ENCODE data around the gene PRM1.
"Not testable (repeated sequence)": the region's sequence is repeated elsewhere in the genome, so short reads cannot be mapped to it uniquely, and the experiment has no call there.

Gene PRM1

DNA sequence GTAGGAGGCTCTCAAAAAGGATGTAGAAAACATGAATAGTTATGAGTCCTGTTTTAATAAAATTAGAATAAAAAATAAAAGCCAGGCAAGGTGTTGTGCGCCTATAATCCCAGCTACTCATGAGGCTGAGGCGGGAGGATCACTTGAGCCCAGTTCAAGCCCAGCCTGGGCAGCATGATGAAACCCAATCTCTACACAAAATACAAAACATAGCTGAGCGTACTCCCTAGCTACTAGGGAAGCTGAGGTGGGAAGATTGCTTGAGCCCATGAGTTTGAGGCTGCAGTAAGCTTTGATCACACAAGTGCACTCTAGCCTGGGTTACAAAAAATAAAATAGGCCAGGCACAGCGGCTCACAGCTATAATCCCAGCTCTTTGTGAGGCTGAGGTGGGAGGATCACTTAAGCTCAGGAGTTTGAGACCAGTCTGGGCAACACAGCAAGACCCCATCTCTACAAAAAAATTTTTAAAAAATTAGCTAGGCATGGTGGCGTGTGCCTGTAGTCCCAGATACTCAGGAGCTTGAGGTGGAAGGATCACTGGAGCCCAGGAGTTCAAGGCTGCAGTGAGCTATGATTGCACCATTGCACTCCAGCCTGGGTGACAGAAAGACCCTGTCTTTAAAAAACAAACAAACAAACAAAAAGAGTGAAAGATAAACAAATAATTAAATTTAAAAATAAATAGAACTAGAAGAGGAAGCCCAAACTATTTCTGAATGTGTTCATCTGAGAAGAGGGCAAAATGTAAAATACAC is 17.2 kb upstream of the PRM1 start:
- no peak for DNase-seq (ENCODE audit: low read depth in 1 of 2, low spot score in 1 of 2)

DNA sequence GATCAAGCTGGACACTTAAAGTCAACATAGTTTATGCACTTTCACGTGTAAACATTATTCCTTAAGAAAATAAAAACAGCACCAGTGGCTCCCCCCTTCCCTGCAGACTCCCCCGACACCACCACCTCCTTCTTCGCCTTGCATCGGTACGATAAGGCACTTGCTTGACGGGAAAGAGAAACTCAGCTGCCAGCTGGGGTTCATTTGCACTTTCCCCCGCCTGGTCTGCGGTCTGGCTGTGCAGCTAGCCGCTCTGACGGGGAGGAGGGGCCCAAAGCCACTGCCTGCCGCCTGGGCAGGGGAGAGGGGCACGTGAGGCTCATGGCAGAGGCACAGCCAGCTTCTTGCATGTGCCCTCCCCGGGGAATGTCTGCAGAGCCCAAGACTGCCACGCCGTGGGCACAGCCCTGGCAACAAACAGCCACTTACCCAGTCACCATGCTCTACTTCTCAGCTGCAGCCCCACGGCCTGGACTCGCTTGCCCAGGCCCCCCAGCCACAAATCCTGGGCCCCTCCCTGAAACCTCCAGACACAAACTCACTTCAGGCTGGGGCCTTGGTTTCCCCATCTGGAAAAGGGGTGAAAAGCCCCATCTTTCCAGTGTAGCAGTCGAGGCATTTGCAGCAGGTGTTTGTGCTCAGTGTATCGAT is 16.5 kb upstream of the PRM1 start:
- DNase-seq (ENCODE audit: low read depth in 1 of 2, low spot score in 1 of 2) = peak; percentile 26 to 52

DNA sequence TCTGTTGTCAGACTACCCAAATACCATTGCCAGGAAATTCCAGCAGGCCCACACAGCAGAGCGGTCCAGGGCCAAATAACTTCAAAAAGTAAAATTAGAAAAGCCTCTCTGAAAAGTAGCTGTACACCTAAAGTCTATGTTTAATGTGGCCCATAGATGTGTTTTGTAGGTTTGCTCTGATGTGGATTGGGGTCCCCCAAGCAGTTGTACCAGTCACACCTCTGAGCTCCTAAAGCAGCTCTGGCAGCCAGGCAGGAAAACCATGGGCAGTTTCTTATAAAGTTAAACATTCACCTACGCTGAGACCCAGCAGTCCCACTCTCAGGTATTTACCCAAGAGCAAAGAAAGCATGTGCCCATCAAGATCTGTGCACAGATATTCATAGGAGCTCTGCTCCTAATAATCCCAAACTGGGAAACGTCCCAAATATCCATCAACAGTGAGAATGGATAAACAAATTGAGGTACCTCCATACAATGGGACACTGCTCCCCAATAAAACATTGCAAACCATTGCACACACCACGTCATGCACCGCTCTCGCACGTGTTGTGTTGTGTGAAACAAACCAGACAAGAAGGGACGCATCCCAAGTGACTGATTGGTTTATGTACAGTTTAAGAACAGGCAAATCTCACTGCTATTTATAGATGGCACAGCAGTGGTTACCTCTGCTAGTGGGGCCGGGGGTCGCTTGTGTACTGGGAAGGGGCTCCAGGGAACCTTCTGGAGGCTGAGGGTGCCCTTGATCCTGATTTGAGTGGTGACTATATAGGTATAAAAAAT is 15.8 kb upstream of the PRM1 start:
- DNase-seq (ENCODE audit: low read depth in 1 of 2, low spot score in 1 of 2) = no peak

DNA sequence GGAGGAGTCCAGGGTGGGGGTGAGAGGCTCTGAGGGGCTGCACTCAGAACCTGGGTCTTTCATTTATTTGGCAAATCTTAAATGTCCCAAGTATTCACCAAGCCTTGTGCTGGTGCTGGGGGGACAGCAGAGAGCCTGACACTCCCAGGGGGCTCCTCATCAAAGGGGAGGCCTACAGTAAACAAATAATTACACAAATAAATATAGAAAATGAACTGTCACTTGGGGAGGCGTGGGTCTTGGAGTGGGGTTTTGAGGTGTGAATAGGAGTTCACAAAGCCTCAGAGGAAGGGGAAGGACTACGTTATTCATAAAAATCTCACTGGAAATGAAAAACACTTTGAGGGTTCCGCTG is 15.2 kb upstream of the PRM1 start:
- no peak for DNase-seq (ENCODE audit: low read depth in 1 of 2, low spot score in 1 of 2)

DNA sequence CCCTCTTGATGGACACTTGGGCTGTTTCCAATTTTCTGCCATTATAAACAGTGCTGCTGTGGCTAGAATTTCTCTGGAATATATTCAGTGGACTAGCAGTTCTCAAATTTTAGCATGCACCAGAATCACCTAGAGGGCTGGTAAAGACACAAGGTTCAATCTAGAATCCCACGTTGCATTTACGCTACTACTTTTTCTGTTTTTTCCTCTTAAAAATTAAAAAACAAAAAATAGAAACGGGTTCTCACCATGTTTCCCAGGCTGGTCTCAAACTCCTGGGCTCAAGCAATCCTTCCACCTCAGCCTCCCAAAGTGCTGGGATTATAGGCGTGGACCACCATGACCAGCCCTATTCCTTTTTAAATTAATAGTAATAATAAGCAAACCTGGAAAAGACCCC is 14.5 kb upstream of the PRM1 start:
- no peak for DNase-seq (ENCODE audit: low read depth in 1 of 2, low spot score in 1 of 2)

DNA sequence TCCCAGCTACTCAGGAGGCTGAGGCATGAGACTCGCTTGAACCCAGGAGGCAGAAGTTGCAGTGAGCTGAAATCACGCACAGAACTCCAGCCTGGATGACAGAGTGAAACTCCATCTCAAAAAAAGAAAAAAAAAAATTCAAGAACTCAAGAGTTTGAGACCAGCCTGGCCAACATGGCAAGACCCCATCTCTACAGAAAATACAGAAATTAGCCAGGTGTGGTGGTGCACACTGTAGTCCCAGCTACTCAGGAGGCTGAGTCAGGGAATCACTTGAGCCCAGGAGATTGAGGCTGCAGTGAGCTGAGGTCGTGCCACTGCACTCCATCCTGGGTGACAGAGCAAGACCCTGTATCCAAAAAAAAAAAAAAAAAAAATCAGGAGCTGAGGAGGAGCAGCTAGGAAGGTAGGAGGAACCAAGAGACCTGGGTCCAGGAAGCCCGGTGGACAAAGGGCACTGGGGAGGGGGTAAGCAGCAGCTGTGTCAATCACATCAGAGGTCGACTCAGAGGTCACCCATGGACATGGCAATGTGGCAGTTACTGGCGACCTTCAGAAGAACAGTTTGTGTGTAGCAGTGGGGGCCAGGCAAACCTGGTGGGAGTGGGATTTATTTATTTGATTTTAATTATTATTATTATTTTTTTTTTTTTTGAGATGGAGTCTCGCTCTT is 11.1 kb upstream of the PRM1 start:
- no peak for DNase-seq (ENCODE audit: low read depth in 1 of 2, low spot score in 1 of 2)

DNA sequence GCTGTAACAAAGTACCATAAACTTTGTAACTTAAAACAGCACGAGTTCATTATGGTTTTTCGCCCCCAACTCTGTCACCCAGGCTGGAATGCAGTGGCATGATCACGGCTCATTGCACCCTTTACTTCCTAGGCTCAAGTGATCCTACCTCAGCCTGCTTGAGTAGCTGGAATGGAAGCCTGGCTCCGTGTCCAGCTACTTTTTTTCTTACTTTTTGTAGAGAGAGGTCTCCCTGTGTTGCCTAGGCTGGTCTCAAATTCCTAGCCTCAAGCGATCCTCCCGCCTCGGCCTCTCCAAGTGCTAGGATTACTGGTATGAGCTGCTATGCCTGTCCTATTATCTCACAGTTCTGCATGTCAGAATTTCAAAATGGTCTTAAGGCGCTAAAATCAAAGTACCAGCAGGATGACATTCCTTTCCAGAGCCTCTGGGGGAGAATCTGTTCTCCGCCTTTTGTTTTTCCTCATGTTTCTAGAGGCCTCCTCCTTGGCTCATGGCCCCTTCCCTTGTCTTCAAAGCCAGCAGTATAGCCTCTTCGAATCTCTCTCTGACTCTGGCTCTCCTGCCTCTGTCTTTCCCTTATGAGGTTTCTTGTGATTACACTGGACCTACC is 10.1 kb upstream of the PRM1 start:
- DNase-seq (ENCODE audit: low read depth in 1 of 2, low spot score in 1 of 2) = no peak

DNA sequence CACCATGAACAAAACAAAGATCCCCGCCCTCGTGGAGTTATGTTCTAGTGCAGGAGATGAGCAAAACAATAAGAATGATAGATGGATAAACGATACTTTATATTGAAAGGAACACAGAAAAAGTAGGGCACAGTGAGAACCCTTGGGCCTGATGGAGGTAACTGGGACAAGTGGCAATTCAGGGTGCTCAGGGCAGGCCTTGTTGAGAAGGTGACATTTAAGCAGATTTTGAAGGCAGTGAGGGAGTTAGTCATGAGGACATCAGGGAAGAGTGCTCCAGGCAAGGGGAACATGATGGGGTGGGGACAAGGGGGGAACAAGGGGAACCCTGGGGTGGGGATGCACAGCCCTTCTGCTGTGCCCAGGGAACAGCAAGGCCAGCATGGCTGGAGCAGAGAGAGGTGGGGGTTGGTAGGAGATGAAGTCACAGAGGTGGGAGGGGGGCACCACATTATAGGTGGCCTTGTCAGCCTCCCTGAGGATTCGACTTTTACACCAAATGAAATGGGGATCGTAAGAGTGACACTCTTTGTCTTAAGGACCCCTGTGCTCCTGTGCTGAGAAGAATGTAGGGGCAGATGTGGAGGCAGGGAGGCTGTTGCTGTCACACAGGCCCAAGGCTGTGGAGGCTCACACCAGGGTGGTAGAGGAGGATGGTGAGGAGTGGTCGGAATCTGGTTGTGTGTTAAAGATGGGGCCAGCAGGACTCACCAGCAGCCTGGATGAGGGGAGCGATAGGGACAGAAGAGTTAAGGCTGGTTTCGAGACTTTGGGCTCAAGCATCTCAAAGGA is 9.2 kb upstream of the PRM1 start:
- no peak for DNase-seq (ENCODE audit: low read depth in 1 of 2, low spot score in 1 of 2)

DNA sequence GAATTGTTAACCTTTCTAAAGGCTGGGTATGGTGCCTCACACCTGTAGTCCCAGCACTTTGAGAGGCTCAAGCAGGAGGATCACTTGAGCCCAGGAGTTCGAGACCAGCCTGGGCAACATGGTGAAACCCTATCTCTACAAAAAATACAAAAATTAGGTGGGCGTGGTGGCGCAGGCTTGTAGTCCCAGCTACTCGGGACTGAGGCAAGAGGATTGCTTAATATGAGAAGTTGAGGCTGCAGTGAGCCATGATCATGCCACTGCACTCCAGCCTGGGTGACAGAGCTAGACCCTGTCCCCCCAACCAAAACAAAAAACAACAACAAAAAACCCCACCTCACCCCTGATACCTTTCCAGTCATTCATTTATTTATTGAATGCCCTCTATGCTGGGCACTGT is 8.6 kb upstream of the PRM1 start:
- DNase-seq (ENCODE audit: low read depth in 1 of 2, low spot score in 1 of 2) = not testable (repeated sequence)

DNA sequence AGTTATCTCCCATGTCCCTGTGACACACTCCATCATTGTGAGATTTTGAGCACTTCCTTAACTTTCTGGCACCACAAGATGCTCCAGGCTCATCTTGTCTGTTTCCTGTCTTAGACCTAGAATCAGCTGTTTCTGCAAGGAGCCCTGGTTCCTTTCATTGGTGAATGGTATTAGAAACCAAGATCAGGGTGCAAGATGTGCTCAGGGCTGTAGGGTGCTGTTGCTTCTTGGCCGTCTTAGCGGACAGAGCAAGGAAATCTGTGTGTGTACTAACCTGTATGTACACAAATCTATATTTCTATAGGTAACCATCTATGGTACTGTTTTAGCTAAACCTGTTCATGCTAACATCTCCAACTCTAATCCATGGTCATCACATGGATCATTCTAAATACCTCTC is 8.1 kb upstream of the PRM1 start:
- DNase-seq (ENCODE audit: low read depth in 1 of 2, low spot score in 1 of 2) = no peak

DNA sequence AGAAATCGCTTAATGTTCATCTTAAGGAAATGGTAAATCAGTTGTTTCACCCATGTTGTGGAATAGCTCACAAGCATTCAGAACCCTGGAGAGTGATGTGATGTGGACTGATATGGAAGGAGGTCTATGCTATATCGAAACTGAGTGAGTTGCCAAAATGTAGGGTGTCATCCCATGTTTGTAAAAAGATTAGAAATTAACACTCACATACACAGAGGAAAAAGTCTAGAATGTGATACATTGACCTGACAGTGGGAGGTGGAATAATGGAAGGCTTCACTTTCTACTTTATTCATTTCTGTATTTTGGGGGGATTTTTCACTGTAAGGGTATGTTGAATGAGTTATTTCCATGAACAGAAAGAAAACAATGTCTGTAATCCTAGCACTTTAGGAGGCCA is 4.7 kb upstream of the PRM1 start:
- DNase-seq (ENCODE audit: low read depth in 1 of 2, low spot score in 1 of 2) = no peak

DNA sequence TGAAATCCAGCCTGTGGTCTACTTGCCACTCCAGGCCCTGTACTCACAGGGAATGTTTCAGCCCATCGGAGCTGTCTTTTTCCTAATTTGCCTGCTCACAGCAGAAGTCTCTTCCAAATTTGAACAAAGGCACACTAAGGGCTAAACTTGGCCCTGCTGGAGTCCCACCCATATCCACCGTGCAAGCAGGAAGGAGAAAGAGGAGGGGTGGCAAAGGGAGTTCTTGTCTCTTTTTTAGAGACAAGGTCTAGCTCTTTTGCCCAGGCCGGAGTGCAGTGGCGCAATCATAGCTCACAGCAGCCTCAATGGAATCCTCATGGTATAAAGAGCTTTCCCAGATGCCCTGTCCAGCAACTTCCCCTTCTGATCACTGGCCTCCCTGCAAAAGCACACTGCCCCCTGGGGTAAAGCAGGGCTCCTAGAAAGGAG is 2.7 kb upstream of the PRM1 start:
- DNase-seq (ENCODE audit: low read depth in 1 of 2, low spot score in 1 of 2) = no peak

DNA sequence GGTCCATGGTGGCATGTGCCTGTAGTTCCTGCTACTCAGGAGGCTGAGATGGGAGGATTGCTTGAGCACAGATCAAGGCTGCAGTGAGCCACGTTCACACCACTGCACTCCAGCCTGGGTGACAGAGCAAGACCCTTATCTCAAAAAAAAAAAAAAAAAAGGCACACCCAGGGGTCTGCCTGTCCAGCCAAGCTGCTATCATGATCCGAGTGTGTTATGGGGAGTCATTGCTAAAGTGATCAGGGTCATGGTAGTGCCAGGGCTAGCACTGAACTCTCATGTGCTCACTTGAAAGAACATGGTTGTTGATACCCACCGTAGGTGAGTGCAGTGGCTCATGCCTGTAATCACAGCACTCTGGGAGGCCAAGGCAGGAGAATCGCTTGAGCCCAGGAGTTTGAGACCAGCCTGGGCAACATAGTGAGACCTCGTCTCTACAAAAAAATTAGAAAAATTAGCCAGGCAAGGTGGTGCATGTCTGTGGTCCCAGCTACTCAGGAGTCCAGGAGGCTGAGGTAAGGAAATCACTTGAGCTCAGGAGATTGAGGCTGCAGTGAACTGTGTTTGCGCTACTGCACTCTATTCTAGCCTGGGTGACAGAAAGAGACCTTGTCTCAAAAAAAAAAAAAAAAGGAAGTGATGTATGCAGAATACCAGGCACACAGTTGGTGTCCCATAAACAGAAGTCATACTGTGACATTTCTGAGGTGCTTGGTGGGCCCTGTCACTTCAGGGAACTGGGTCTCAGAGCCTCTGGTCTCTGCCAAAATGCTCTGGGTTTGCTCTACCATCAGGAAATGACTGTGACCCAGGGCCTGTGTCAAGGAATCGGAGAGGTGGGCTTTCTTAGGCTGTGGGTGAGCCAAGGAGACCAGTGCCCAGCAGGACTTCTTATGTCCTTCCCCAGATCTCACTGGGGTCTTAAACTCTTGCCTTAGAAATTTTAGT is 2.2 kb downstream of the PRM1 start:
- no peak for DNase-seq (ENCODE audit: low read depth in 1 of 2, low spot score in 1 of 2)

DNA sequence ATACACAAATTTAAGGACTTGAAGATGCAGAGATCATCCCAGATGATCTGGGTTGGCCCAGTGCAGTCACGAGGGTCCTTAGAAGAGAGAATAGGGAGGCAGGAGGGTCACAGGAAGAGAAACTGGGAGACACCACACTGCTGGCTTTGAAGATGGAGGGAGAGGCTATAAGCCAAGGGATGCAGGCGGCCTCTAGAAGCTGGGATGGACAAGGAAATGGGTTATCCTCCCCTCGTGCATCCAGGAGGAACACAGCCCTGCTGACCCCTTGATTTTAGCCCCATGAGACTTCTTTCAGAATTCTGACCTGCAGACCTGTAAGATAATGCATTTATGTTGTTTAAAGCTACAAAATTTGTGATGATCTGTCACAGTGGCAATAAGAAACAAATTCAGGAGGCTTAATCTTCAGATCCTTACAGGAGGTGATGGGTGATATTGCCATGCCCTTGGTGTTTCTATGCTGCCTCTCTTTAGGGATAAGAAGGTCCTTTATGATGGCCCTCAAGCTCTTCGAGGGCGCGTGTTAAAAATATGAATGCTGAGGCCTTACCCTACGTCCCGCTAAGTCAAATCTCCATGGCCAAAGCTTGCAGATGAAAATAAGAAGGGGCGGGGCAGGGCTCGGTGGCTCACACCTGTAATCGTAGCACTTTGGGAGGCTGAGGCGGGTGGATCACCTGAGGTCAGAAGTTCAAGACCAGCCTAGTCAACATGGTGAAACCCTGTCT is 3.4 kb downstream of the PRM1 start:
- no peak for DNase-seq (ENCODE audit: low read depth in 1 of 2, low spot score in 1 of 2)

DNA sequence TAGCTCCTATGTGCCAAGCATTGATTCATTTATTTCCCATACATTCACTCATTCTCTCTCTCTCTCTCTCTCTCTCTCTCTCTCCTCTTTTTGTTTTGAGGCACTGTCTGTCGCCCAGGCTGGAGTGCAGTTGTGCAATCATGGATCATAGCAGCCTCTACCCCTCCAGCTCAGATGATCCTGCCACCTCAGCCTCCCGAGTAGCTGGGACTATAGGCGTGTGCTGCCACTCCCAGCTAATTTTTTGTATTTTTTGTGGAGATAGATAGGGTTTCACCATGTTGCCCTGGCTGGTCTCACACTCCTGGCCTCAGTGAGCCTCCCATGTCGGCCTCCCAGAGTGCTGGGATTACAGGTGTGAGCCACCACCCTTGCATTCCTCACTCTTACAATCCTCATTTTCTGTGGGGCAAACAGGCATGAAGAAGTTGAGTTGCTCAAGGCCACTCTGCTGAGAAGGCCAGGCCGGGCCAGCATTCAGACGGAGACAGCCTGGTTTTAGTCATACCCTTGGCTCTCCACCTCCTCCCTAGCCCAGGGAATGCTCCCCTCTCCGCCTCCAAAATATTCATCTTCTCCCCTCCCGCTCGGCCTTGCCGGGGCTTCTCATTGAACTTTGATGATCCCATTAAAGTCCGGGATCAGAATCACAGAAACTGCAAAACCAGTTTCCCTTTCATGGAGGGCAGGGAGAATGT is 4.1 kb downstream of the PRM1 start:
- DNase-seq (ENCODE audit: low read depth in 1 of 2, low spot score in 1 of 2) = no peak

DNA sequence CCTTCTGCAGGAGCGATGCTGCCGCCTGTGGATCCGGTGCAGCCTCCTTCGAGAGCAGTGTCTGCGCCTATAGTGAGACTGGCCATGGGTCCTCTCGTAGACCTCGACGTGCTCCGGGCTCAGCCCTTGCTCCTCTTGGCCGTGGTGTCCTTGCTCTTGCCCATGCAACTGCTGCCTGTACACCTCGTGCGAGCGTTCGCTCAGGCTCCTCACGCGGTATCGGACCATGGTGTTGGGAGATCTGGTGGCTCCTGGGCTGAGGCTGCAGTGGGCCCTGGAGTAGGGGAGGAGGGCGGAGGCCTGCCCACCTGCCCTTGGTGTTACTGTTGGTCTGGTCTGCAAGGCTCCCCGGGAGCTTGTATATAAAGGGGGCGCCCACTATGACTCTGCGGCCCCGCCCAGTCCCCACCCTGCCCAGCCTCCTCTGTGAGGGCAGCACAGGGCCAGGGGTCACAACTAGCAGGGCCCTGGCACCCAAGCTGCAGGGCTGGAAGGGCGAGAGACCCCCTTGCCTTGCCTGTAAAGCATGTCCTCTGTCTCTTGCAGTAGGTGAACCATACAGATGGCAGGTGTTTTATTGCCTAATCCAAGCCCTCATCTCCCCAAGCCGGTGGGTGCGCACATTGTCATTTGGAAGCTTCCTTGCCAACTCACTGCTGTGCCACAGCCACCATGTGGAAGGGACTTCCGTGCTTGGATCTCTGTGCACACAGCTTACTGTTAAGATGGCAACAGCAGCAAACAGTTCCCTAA is 4.8 kb downstream of the PRM1 start, which contains the start of gene PRM2:
Gene PRM2 (minus strand): TSS at position 338 of the 753 bp plus-strand sequence. CDS start 110 bp downstream, at position 228.
- no peak for DNase-seq (ENCODE audit: low read depth in 1 of 2, low spot score in 1 of 2)

DNA sequence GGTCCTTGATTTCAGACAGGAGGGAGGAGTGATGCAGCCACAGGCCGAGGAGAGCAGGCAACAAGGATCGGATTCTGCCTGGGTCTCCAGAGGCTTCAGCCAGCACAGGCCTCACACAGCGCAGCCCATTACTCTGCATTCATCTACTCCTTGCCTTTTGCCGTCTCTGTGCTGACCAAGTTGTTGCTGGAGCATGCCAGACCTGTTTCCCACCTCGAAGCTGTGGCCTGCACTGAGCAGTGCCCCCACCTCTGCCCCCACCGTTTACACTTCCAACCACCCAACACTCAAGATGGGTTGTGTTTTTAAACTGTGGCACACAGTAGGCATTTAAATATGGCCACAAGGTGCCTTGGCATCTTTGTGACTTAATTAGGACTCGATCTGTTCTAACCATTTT is 6.2 kb downstream of the PRM1 start:
- no peak for DNase-seq (ENCODE audit: low read depth in 1 of 2, low spot score in 1 of 2)
